GM23338 (cell line): ENCODE measurements around the gene TAOK2. TPM values are rescaled to one million over a fixed set of nuclear protein-coding genes. Genes with fewer than 3 reads are reported as not detected.
A peak's percentile ranks its signal among the peaks of the same experiment; 100 is the strongest.

ENCODE experiments used
- ATAC-seq: fragments of 200-7000 bp; cut with Tn5 transposase; 3 replicates; pipeline ENCODE4 v1.9.1; 2020
- DNase-seq: peaks from one replicate; pipeline ENCODE4 v3.0.0-alpha.2; 2015; ENCODE audit warnings: low spot score
- H2AFZ ChIP-seq: fragments of 200-600 bp; sonication (generic); 2 replicates; pipeline ENCODE4 v1.8.0; 2016; ENCODE audit warnings: antibody characterized with exemption, mild to moderate bottlenecking, moderate library complexity
- H3F3A ChIP-seq: fragments of 200-600 bp; sonication (generic); replicated peaks from 2 replicates; pipeline ENCODE4 v1.8.0; 2017; ENCODE audit warnings: antibody characterized with exemption, mixed run types, low read depth
- H3K27ac ChIP-seq: fragments of 200-600 bp; sonication (generic); 2 replicates; pipeline ENCODE4 v1.6.1; 2016; ENCODE audit warnings: low read depth
- H3K27me3 ChIP-seq: fragments of 200-600 bp; sonication (generic); 2 replicates; pipeline ENCODE4 v1.8.0; 2016; ENCODE audit warnings: mild to moderate bottlenecking, mixed run types, moderate library complexity; ENCODE audit not compliant: insufficient read depth
- H3K36me3 ChIP-seq: fragments of 200-600 bp; sonication (generic); 2 replicates; pipeline ENCODE4 v1.8.0; 2016; ENCODE audit warnings: mild to moderate bottlenecking; ENCODE audit not compliant: insufficient read depth
- H3K4me1 ChIP-seq: fragments of 200-600 bp; sonication (generic); 2 replicates; pipeline ENCODE4 v1.8.0; 2016; ENCODE audit warnings: mild to moderate bottlenecking, moderate library complexity; ENCODE audit not compliant: insufficient read depth
- H3K4me2 ChIP-seq: fragments of 200-600 bp; sonication (generic); 2 replicates; pipeline ENCODE4 v1.7.1; 2017; ENCODE audit warnings: mixed run types
- H3K4me3 ChIP-seq: fragments of 200-600 bp; sonication (generic); 2 replicates; pipeline ENCODE4 v1.6.1; 2016; ENCODE audit warnings: mixed run types
- H3K79me2 ChIP-seq: fragments of 200-600 bp; sonication (generic); replicated peaks from 2 replicates; pipeline ENCODE4 v1.8.0; 2017; ENCODE audit warnings: mild to moderate bottlenecking; ENCODE audit not compliant: insufficient read depth
- H3K9me2 ChIP-seq: fragments of 200-600 bp; sonication (generic); 2 replicates; pipeline ENCODE4 v1.8.0; 2017; ENCODE audit not compliant: insufficient read depth
- H4K20me1 ChIP-seq: fragments of 200-600 bp; sonication (generic); replicated peaks from 2 replicates; pipeline ENCODE4 v1.8.0; 2017; ENCODE audit warnings: mild to moderate bottlenecking; ENCODE audit not compliant: insufficient read depth
- H3K27ac Mint-ChIP-seq: 2 replicates; pipeline ENCODE4 v1.8.0; 2020; ENCODE audit warnings: inconsistent platforms, mild to moderate bottlenecking, moderate library complexity, mixed read lengths
- H3K27me3 Mint-ChIP-seq: 3 replicates; pipeline ENCODE4 v1.8.0; 2022; ENCODE audit warnings: low read depth, mild to moderate bottlenecking, moderate library complexity, mixed read lengths, inconsistent platforms; ENCODE audit not compliant: insufficient read depth, poor library complexity
- H3K36me3 Mint-ChIP-seq: 3 replicates; pipeline ENCODE4 v1.8.0; 2021; ENCODE audit warnings: low read depth, mild to moderate bottlenecking, inconsistent platforms, moderate library complexity, mixed read lengths
- H3K4me1 Mint-ChIP-seq: 3 replicates; pipeline ENCODE4 v1.8.0; 2020; ENCODE audit warnings: mild to moderate bottlenecking, inconsistent platforms, mixed read lengths
- H3K4me3 Mint-ChIP-seq: 3 replicates; pipeline ENCODE4 v1.8.0; 2021; ENCODE audit warnings: moderate library complexity, mild to moderate bottlenecking, inconsistent platforms, mixed read lengths
- H3K9me3 Mint-ChIP-seq: 3 replicates; pipeline ENCODE4 v1.8.0; 2020; ENCODE audit warnings: moderate library complexity, mild to moderate bottlenecking, inconsistent platforms, mixed read lengths
- CREB1 ChIP-seq: fragments of 250-450 bp; sonication (Bioruptor Pico); IDR thresholded peaks from 2 replicates; pipeline ENCODE4 v1.5.0; 2020; ENCODE audit warnings: low read depth, mild to moderate bottlenecking, moderate library complexity
- ETS1 ChIP-seq: IDR thresholded peaks from 2 replicates; pipeline ENCODE4 v1.6.1; 2016; ENCODE audit warnings: antibody characterized with exemption
- EZH2 ChIP-seq: fragments of 200-600 bp; sonication (generic); IDR thresholded peaks from one replicate; pipeline ENCODE4 v1.8.0; 2017; ENCODE audit warnings: antibody characterized with exemption, mild to moderate bottlenecking, low read depth; ENCODE audit not compliant: unreplicated experiment
- EZH2phosphoT487 ChIP-seq: fragments of 200-600 bp; sonication (generic); IDR thresholded peaks from one replicate; pipeline ENCODE4 v1.8.1; 2018; ENCODE audit warnings: antibody characterized with exemption; ENCODE audit not compliant: unreplicated experiment
- JUNB ChIP-seq: IDR thresholded peaks from one replicate; pipeline ENCODE4 v1.6.1; 2016; ENCODE audit warnings: antibody characterized with exemption; ENCODE audit not compliant: unreplicated experiment
- POLR2AphosphoS5 ChIP-seq: IDR thresholded peaks from 2 replicates; pipeline ENCODE4 v1.6.1; 2016; ENCODE audit warnings: antibody characterized with exemption, low read depth
- STAT1 ChIP-seq: IDR thresholded peaks from one replicate; pipeline ENCODE4 v1.6.1; 2016; ENCODE audit warnings: antibody characterized with exemption; ENCODE audit not compliant: unreplicated experiment
- ZNF114 ChIP-seq: fragments of 250-450 bp; sonication (Bioruptor Pico); IDR thresholded peaks from 2 replicates; pipeline ENCODE4 v1.5.0; 2020; ENCODE audit warnings: mild to moderate bottlenecking, moderate library complexity
- ZNF331 ChIP-seq: fragments of 250-450 bp; sonication (Bioruptor Pico); IDR thresholded peaks from 2 replicates; pipeline ENCODE4 v1.5.0; 2020; ENCODE audit warnings: low read depth, mild to moderate bottlenecking, moderate library complexity
- ZNF462 ChIP-seq: fragments of 250-450 bp; sonication (Bioruptor Pico); IDR thresholded peaks from 2 replicates; pipeline ENCODE4 v1.5.0; 2020; ENCODE audit warnings: mild to moderate bottlenecking, moderate library complexity
- polyA plus RNA-seq: library from polyadenylated mRNA; unstranded; fragments of >200 nt; fragmentation: Nextera tagmentation; extraction: Ambion mirVana; gene quantifications from 2 replicates; pipeline ENCODE4 v1.2.1, GENCODE V29; 2016
- total RNA-seq: library from RNA; depleted of rRNA; stranded (reverse); fragments of >200 nt; shearing (Covaris generic); gene quantifications from 2 replicates; pipeline ENCODE4 v1.2.3, GENCODE V29; 2014
- TF ChIP-seq, protein P1 (sequence below): IDR thresholded peaks from one replicate; pipeline ENCODE4 v1.6.1; 2018; ENCODE audit warnings: antibody characterized with exemption; ENCODE audit not compliant: unreplicated experiment
- TF ChIP-seq, protein P2 (sequence below), 2 experiments: fragments of 200-600 bp in 1 of 2; sonication (generic) in 1 of 2; conservative IDR thresholded peaks; 2 replicates each; pipeline versions ENCODE4 v1.5.1 to v1.6.1; 2016 to 2017; ENCODE audit warnings: antibody characterized with exemption in 2 of 2, low read depth in 2 of 2, mild to moderate bottlenecking in 2 of 2, moderate library complexity in 1 of 2

The TAOK2 gene
- total and polyA plus RNA-seq, 2 experiments from 2014 or later = 8.8 to 45.2 TPM

DNA sequence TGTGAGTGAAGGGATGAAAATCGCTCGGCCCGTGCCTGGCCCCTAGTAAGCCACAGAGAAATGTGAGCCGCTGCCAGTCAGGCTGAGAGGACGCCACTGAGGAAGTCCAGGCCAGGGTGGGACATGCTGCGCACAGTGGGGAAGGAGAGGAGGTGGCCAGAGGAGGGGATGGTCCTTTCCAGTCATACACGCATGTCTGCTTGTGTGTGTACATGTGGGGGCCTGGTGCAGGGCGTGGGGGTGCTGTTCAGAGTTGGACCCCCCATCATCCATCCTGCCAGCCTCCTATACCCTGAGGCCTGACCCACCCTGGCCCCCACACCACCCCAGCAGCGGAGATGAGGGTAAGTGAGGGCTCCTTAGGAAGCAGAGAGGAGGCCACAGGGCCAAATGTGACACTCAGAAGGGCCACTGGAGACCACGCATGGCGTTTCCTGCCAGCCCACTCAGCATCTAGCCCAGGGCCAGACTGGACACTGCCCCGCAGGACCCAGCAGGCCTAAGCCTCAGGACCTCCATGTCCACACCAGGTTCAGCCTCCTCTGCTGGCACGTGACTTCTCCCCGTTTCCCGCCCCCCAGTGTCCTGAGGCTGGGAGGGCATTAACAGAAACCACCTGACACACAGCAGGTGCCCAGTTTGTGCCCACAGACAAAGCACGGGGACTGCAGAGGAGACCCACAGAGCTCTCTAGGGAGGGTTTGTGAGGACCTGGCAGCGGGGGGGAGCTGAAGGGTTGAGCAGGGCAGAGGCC is 30.2 kb downstream of the TAOK2 start:
- H3K27me3 ChIP-seq = no peaks in the 10 kb centered on the region; the same call in 1 of the 2 replicates
- ATAC-seq (no peak), DNase-seq (no peak)
- no peak overlapping the region for H3K4me3 ChIP-seq
- H4K20me1 ChIP-seq = peaks cover 4% of the 10 kb centered on the region; the same call in 1 of the 2 replicates
- H3K9me2 ChIP-seq = no peaks in the 10 kb centered on the region
- peaks cover 15% of the 10 kb centered on the region; the same call in 2 of the 3 replicates for H3K36me3 Mint-ChIP-seq
- H3K27ac ChIP-seq = no peak overlapping the region
- H3K4me1 Mint-ChIP-seq = peaks cover 46% of the 10 kb centered on the region
- no peaks in the 10 kb centered on the region for H3K79me2 ChIP-seq
- peaks cover 18% of the 10 kb centered on the region for H3K4me1 ChIP-seq
- no peak overlapping the region for H3K4me2 ChIP-seq
- H3K27me3 Mint-ChIP-seq = peaks cover 15% of the 10 kb centered on the region
- H2AFZ ChIP-seq = no peak overlapping the region
- no peaks in the 10 kb centered on the region for H3K36me3 ChIP-seq
- no peaks in the 10 kb centered on the region for H3K9me3 Mint-ChIP-seq
- TF ChIP-seq CREB1 (no peak), STAT1 (no peak), EZH2phosphoT487 (no peak), ZNF462 (CRISPR knock-in tag) (no peak), ZNF331 (CRISPR knock-in tag) (no peak), EZH2 (no peak), ETS1 (no peak), POLR2AphosphoS5 (no peak), JUNB (no peak), ZNF114 (CRISPR knock-in tag) (no peak)
- TF ChIP-seq, protein P1, sequence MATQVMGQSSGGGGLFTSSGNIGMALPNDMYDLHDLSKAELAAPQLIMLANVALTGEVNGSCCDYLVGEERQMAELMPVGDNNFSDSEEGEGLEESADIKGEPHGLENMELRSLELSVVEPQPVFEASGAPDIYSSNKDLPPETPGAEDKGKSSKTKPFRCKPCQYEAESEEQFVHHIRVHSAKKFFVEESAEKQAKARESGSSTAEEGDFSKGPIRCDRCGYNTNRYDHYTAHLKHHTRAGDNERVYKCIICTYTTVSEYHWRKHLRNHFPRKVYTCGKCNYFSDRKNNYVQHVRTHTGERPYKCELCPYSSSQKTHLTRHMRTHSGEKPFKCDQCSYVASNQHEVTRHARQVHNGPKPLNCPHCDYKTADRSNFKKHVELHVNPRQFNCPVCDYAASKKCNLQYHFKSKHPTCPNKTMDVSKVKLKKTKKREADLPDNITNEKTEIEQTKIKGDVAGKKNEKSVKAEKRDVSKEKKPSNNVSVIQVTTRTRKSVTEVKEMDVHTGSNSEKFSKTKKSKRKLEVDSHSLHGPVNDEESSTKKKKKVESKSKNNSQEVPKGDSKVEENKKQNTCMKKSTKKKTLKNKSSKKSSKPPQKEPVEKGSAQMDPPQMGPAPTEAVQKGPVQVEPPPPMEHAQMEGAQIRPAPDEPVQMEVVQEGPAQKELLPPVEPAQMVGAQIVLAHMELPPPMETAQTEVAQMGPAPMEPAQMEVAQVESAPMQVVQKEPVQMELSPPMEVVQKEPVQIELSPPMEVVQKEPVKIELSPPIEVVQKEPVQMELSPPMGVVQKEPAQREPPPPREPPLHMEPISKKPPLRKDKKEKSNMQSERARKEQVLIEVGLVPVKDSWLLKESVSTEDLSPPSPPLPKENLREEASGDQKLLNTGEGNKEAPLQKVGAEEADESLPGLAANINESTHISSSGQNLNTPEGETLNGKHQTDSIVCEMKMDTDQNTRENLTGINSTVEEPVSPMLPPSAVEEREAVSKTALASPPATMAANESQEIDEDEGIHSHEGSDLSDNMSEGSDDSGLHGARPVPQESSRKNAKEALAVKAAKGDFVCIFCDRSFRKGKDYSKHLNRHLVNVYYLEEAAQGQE = no peak
- TF ChIP-seq, protein P2, sequence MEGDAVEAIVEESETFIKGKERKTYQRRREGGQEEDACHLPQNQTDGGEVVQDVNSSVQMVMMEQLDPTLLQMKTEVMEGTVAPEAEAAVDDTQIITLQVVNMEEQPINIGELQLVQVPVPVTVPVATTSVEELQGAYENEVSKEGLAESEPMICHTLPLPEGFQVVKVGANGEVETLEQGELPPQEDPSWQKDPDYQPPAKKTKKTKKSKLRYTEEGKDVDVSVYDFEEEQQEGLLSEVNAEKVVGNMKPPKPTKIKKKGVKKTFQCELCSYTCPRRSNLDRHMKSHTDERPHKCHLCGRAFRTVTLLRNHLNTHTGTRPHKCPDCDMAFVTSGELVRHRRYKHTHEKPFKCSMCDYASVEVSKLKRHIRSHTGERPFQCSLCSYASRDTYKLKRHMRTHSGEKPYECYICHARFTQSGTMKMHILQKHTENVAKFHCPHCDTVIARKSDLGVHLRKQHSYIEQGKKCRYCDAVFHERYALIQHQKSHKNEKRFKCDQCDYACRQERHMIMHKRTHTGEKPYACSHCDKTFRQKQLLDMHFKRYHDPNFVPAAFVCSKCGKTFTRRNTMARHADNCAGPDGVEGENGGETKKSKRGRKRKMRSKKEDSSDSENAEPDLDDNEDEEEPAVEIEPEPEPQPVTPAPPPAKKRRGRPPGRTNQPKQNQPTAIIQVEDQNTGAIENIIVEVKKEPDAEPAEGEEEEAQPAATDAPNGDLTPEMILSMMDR (conservative IDR thresholded peaks at IDR 0.05; ENCODE audit: low read depth in 2 of 2) = no peak
- H3K27ac Mint-ChIP-seq = 0 out of 2 replicates have a peak overlapping the region, but pooled peaks have one; percentile 72
- no peaks in the 10 kb centered on the region for H3F3A ChIP-seq
- H3K4me3 Mint-ChIP-seq = no peak overlapping the region
